ENCODE data around the gene DST. TPM values are rescaled to one million over a fixed set of nuclear protein-coding genes. Genes with fewer than 3 reads are reported as not detected.

DST gene
- total and polyA plus RNA-seq, 2 donors (not counting 1 experiment from before 2014, with no cell fraction given) = 1.5 to 1.9 TPM

DNA sequence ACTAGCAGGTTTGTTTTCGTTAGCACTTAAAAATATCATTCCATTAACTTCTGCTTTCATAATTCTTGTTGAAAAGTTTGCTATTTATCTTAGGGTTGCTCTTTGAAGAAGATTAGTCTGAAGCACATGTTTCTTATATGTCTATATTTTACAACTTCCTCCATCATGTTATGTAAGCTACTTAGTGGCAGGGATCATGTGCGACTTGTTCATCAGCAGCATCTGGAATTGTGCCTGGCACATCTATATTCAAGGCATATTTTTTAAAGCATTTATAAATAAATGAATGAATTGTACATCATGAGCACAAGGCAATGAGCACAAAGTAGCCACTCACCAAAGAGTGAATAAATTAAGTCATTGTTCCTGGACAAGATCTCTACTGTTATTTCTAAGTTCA, 208.1 kb downstream of the DST start:
- H3K27ac Mint-ChIP-seq = no peak overlapping the region
- no peak for ATAC-seq (ENCODE audit: low read depth)
- H3K4me3 Mint-ChIP-seq = no peak overlapping the region
- TF ChIP-seq, protein P1, sequence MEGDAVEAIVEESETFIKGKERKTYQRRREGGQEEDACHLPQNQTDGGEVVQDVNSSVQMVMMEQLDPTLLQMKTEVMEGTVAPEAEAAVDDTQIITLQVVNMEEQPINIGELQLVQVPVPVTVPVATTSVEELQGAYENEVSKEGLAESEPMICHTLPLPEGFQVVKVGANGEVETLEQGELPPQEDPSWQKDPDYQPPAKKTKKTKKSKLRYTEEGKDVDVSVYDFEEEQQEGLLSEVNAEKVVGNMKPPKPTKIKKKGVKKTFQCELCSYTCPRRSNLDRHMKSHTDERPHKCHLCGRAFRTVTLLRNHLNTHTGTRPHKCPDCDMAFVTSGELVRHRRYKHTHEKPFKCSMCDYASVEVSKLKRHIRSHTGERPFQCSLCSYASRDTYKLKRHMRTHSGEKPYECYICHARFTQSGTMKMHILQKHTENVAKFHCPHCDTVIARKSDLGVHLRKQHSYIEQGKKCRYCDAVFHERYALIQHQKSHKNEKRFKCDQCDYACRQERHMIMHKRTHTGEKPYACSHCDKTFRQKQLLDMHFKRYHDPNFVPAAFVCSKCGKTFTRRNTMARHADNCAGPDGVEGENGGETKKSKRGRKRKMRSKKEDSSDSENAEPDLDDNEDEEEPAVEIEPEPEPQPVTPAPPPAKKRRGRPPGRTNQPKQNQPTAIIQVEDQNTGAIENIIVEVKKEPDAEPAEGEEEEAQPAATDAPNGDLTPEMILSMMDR (IDR thresholded peaks at IDR 0.05) = no peak
- no peak for TF ChIP-seq EZH2 (IDR thresholded peaks at IDR 0.05; ENCODE audit: borderline replicate concordance, insufficient read depth, low read depth, low read length, poor library complexity, severe bottlenecking)
- H2AFZ ChIP-seq (ENCODE audit: insufficient read depth, low read depth, low read length, poor library complexity, severe bottlenecking) = no peak overlapping the region
- H3K4me2 ChIP-seq (replicated peaks; ENCODE audit: low read depth, low read length, poor library complexity, severe bottlenecking) = no peak overlapping the region
- no peaks in the 10 kb centered on the region for H3K9me3 Mint-ChIP-seq (ENCODE audit: insufficient read depth)
- no peak overlapping the region for H3K9ac ChIP-seq (ENCODE audit: low read length)
- H3K27me3 ChIP-seq (replicated peaks in 1 of 4; ENCODE audit: control extremely low read depth in 1 of 4, control insufficient read depth in 3 of 4, insufficient read depth in 4 of 4, low read length in 3 of 4) = no peaks in the 10 kb centered on the region
- WGBS (ENCODE audit: insufficient coverage) = no CpG with 5 or more reads among the region's 2 CpGs
- H3K27me3 Mint-ChIP-seq = peaks cover 5% of the 10 kb centered on the region
- no peak for DNase-seq
- H3K36me3 ChIP-seq (replicated peaks in 1 of 2; ENCODE audit: control extremely low read depth in 1 of 2, control insufficient read depth in 1 of 2, extremely low read depth in 1 of 2, insufficient read depth in 2 of 2, low read length in 1 of 2) = no peaks in the 10 kb centered on the region
- no peak overlapping the region for H3K4me3 ChIP-seq (ENCODE audit: control extremely low read depth in 1 of 5, extremely low read depth in 1 of 5, insufficient read depth in 1 of 5, low read depth in 2 of 5, low read length in 4 of 5)
- ChIA-PET POLR2A (no interaction called here), CTCF (no interaction called here)
- no peak overlapping the region for H3K27ac ChIP-seq (ENCODE audit: low read length in 2 of 2)
- no peaks in the 10 kb centered on the region for H3K4me1 Mint-ChIP-seq
- H3K4me1 ChIP-seq (ENCODE audit: control insufficient read depth in 2 of 2, insufficient read depth in 2 of 2, low read length in 2 of 2) = no peaks in the 10 kb centered on the region
- peaks cover 0 to 32% (median 0%) of the 10 kb centered on the region in 3 donors for H3K9me3 ChIP-seq (ENCODE audit: control extremely low read depth in 1 of 3, control insufficient read depth in 2 of 3, insufficient read depth in 1 of 3, low read length in 2 of 3)
- H3K79me2 ChIP-seq (ENCODE audit: control insufficient read depth, insufficient read depth, low read length) = no peaks in the 10 kb centered on the region
- intact Hi-C loops (cut with micrococcal nuclease) = no loop called here
- H4K20me1 ChIP-seq (ENCODE audit: control insufficient read depth, insufficient read depth, low read length, poor library complexity, severe bottlenecking) = no peaks in the 10 kb centered on the region

DNA sequence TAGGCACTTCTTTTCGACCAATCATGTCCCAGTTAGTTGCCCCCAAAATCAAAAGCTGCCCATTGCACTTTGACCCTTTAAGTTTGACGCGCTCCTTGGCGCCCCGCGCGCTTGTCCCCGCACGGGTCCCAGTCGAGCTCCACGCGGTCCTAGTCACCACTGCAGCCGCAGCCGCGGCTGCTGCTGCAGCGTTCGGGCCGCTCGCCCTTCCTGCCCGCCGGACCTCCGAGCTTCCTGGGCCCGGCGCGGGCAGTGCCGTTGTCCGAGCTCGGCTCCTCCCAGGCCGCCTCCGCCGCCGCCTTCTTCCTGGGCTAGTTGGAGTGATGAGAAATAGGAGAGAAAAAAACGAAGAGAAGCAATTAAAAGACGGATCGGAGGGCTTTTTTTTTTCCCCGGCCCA, 209.6 kb downstream of the DST start:
- Mint-ChIP-seq H3K4me1 (no peaks in the 10 kb centered on the region), H3K27ac (no peak overlapping the region), H3K4me3 (no peak overlapping the region), H3K27me3 (peaks cover 5% of the 10 kb centered on the region), H3K9me3 (ENCODE audit: insufficient read depth) (no peaks in the 10 kb centered on the region)
- no peak overlapping the region for H3K27ac ChIP-seq (ENCODE audit: low read length in 2 of 2)
- no peak for DNase-seq
- peaks cover 0 to 32% (median 0%) of the 10 kb centered on the region in 3 donors for H3K9me3 ChIP-seq (ENCODE audit: control extremely low read depth in 1 of 3, control insufficient read depth in 2 of 3, insufficient read depth in 1 of 3, low read length in 2 of 3)
- no peak for TF ChIP-seq EZH2 (IDR thresholded peaks at IDR 0.05; ENCODE audit: borderline replicate concordance, insufficient read depth, low read depth, low read length, poor library complexity, severe bottlenecking)
- TF ChIP-seq, protein P1 (IDR thresholded peaks at IDR 0.05) = no peak
- ATAC-seq (ENCODE audit: low read depth) = no peak
- WGBS (ENCODE audit: insufficient coverage) = 86% methylated on average over 27 of the region's 36 CpGs
- H3K4me1 ChIP-seq (ENCODE audit: control insufficient read depth in 2 of 2, insufficient read depth in 2 of 2, low read length in 2 of 2) = no peaks in the 10 kb centered on the region
- no peaks in the 10 kb centered on the region for H3K36me3 ChIP-seq (replicated peaks in 1 of 2; ENCODE audit: control extremely low read depth in 1 of 2, control insufficient read depth in 1 of 2, extremely low read depth in 1 of 2, insufficient read depth in 2 of 2, low read length in 1 of 2)
- POLR2A ChIA-PET = no interaction called here
- intact Hi-C loops (cut with micrococcal nuclease) = no loop called here
- no peak overlapping the region for H3K4me2 ChIP-seq (replicated peaks; ENCODE audit: low read depth, low read length, poor library complexity, severe bottlenecking)
- no peak overlapping the region for H3K9ac ChIP-seq (ENCODE audit: low read length)
- H4K20me1 ChIP-seq (ENCODE audit: control insufficient read depth, insufficient read depth, low read length, poor library complexity, severe bottlenecking) = no peaks in the 10 kb centered on the region
- H3K27me3 ChIP-seq (replicated peaks in 1 of 4; ENCODE audit: control extremely low read depth in 1 of 4, control insufficient read depth in 3 of 4, insufficient read depth in 4 of 4, low read length in 3 of 4) = no peaks in the 10 kb centered on the region
- CTCF ChIA-PET = no interaction called here
- no peak overlapping the region for H3K4me3 ChIP-seq (ENCODE audit: control extremely low read depth in 1 of 5, extremely low read depth in 1 of 5, insufficient read depth in 1 of 5, low read depth in 2 of 5, low read length in 4 of 5)
- H3K79me2 ChIP-seq (ENCODE audit: control insufficient read depth, insufficient read depth, low read length) = no peaks in the 10 kb centered on the region
- no peak overlapping the region for H2AFZ ChIP-seq (ENCODE audit: insufficient read depth, low read depth, low read length, poor library complexity, severe bottlenecking)

Measured in B cell (primary cell).